ENCODE measurements around the gene DTX3. TPM values are rescaled to one million over a fixed set of nuclear protein-coding genes. Genes with fewer than 3 reads are reported as not detected.

DTX3 gene
- total RNA-seq, 1 donor from 2014 or later, result 56.4 TPM

GRCh38 chr12:57610554-57611107 lies 6.0 kb downstream of the DTX3 start:
- H3K27me3 Mint-ChIP-seq (ENCODE audit: insufficient read depth, low read depth), result peaks cover 12% of the 10 kb centered on the region

GRCh38 chr12:57611108-57611826 lies 6.6 kb downstream of the DTX3 start, which contains the start of gene ARHGEF25:
TSS of gene ARHGEF25 (plus strand) at chr12:57611435. CDS start at chr12:57611895, 460 bp downstream.
- Histone ChIP-seq H3K4me1 (peaks cover 11% of the 10 kb centered on the region), H3K9ac (no peak within 1 kb of the TSS), H3K4me3 (peak within 1 kb of the TSS; percentile 60), H2AFZ (replicated peaks) (peak within 1 kb of the TSS; percentile 62), H3K79me2 (ENCODE audit: low read depth) (peaks cover under 1% of the 10 kb centered on the region), H4K20me1 (ENCODE audit: low read depth) (peaks cover 9% of the 10 kb centered on the region), H3K9me3 (ENCODE audit: low read depth) (no peaks in the 10 kb centered on the region), H3K4me2 (peak within 1 kb of the TSS; percentile 89), H3F3A (ENCODE audit: low read depth) (peaks cover 30% of the 10 kb centered on the region), H3K36me3 (no peaks in the 10 kb centered on the region), H3K27ac (no peak within 1 kb of the TSS), H3K27me3 (peaks cover 36% of the 10 kb centered on the region)
- Mint-ChIP-seq H3K27ac (peak within 1 kb of the TSS; percentile 76), H3K36me3 (peaks cover 24% of the 10 kb centered on the region), H3K4me1 (peaks cover 26% of the 10 kb centered on the region), H3K9me3 (no peaks in the 10 kb centered on the region), H3K27me3 (ENCODE audit: insufficient read depth, low read depth) (peaks cover 11% of the 10 kb centered on the region), H3K4me3 (peak within 1 kb of the TSS; percentile 92)
- peak; percentile 87 for DNase-seq (ENCODE audit: low spot score)
- TF ChIP-seq, protein P1, sequence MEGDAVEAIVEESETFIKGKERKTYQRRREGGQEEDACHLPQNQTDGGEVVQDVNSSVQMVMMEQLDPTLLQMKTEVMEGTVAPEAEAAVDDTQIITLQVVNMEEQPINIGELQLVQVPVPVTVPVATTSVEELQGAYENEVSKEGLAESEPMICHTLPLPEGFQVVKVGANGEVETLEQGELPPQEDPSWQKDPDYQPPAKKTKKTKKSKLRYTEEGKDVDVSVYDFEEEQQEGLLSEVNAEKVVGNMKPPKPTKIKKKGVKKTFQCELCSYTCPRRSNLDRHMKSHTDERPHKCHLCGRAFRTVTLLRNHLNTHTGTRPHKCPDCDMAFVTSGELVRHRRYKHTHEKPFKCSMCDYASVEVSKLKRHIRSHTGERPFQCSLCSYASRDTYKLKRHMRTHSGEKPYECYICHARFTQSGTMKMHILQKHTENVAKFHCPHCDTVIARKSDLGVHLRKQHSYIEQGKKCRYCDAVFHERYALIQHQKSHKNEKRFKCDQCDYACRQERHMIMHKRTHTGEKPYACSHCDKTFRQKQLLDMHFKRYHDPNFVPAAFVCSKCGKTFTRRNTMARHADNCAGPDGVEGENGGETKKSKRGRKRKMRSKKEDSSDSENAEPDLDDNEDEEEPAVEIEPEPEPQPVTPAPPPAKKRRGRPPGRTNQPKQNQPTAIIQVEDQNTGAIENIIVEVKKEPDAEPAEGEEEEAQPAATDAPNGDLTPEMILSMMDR (IDR thresholded peaks at IDR 0.05), result peak; percentile 2
- no peak for TF ChIP-seq EZH2 (IDR thresholded peaks at IDR 0.05)

More at GRCh38 chr12:57610554-57611107, 6.0 kb downstream of the DTX3 start:
- Histone ChIP-seq H3K4me3 (peak overlapping the region; percentile 60), H3K9ac (no peak overlapping the region), H3K27ac (no peak overlapping the region), H3K27me3 (peaks cover 36% of the 10 kb centered on the region), H3K4me2 (peak overlapping the region; percentile 89), H3K9me3 (ENCODE audit: low read depth) (no peaks in the 10 kb centered on the region), H3F3A (ENCODE audit: low read depth) (peaks cover 30% of the 10 kb centered on the region), H3K79me2 (ENCODE audit: low read depth) (peaks cover 7% of the 10 kb centered on the region), H2AFZ (replicated peaks) (peak overlapping the region; percentile 62), H4K20me1 (ENCODE audit: low read depth) (peaks cover 13% of the 10 kb centered on the region), H3K4me1 (peaks cover 13% of the 10 kb centered on the region), H3K36me3 (no peaks in the 10 kb centered on the region)
- Mint-ChIP-seq H3K4me1 (peaks cover 30% of the 10 kb centered on the region), H3K9me3 (no peaks in the 10 kb centered on the region), H3K27ac (no peak overlapping the region), H3K4me3 (peak overlapping the region; percentile 83), H3K36me3 (peaks cover 19% of the 10 kb centered on the region)
- TF ChIP-seq, protein P1 (IDR thresholded peaks at IDR 0.05), result no peak
- TF ChIP-seq EZH2phosphoT487 (IDR thresholded peaks at IDR 0.05), result no peak
- TF ChIP-seq EZH2 (IDR thresholded peaks at IDR 0.05), result no peak
- peak; percentile 61 for DNase-seq (ENCODE audit: low spot score)

- H3K27me3 ChIP-seq, result peaks cover 43% of the 10 kb centered on the region
- Mint-ChIP-seq H3K4me1 (peaks cover 22% of the 10 kb centered on the region), H3K9me3 (no peaks in the 10 kb centered on the region), H3K27ac (peak overlapping the region; percentile 76), H3K4me3 (peak overlapping the region; percentile 92), H3K27me3 (ENCODE audit: insufficient read depth, low read depth) (peaks cover 10% of the 10 kb centered on the region), H3K36me3 (peaks cover 28% of the 10 kb centered on the region)
- H3K4me2 ChIP-seq, result peak overlapping the region; percentile 89
- peaks cover 11% of the 10 kb centered on the region for H3K4me1 ChIP-seq
- no peak overlapping the region for H3K27ac ChIP-seq
- TF ChIP-seq EZH2 (IDR thresholded peaks at IDR 0.05) (no peak), EZH2phosphoT487 (IDR thresholded peaks at IDR 0.05) (no peak)
- TF ChIP-seq, protein P1 (IDR thresholded peaks at IDR 0.05), result no peak
- H3K4me3 ChIP-seq, result peak overlapping the region; percentile 60
- H3F3A ChIP-seq (ENCODE audit: low read depth), result peaks cover 30% of the 10 kb centered on the region
- no peak overlapping the region for H3K9ac ChIP-seq
- H2AFZ ChIP-seq (replicated peaks), result no peak overlapping the region
- H3K36me3 ChIP-seq, result no peaks in the 10 kb centered on the region
- H4K20me1 ChIP-seq (ENCODE audit: low read depth), result peaks cover 9% of the 10 kb centered on the region
- H3K9me3 ChIP-seq (ENCODE audit: low read depth), result no peaks in the 10 kb centered on the region
- no peaks in the 10 kb centered on the region for H3K79me2 ChIP-seq (ENCODE audit: low read depth)
- no peak for DNase-seq (ENCODE audit: low spot score)
These were observed 7.4 kb downstream of the DTX3 start for GRCh38 chr12:57611827-57612710.
